Measurements from ENCODE around the gene NPDC1. TPM values are rescaled to one million over a fixed set of nuclear protein-coding genes. Genes with fewer than 3 reads are reported as not detected.
"Not testable (repeated sequence)": the region's sequence is repeated elsewhere in the genome, so short reads cannot be mapped to it uniquely, and the experiment has no call there.

The NPDC1 gene
- total RNA-seq, 1 donor, result 51.2 TPM

GRCh38 chr9:137042751-137043727, 2.9 kb downstream of the NPDC1 start:
- no peak for DNase-seq (ENCODE audit: low read depth in 2 of 3, low spot score in 2 of 3)

- no peak for DNase-seq (ENCODE audit: low read depth in 2 of 3, low spot score in 2 of 3)
Observed at GRCh38 chr9:137041124-137041523, 4.9 kb downstream of the NPDC1 start.

- DNase-seq (ENCODE audit: low read depth in 2 of 3, low spot score in 2 of 3), result no peak
Observed at GRCh38 chr9:137040568-137040967, 5.4 kb downstream of the NPDC1 start.

GRCh38 chr9:137039611-137040366, 6.2 kb downstream of the NPDC1 start:
- no peak for DNase-seq (ENCODE audit: low read depth in 2 of 3, low spot score in 2 of 3)

- DNase-seq (ENCODE audit: low read depth in 2 of 3, low spot score in 2 of 3), result no peak
Observed at GRCh38 chr9:137038916-137039315, 7.1 kb downstream of the NPDC1 start.

- no peak for DNase-seq (ENCODE audit: low read depth in 2 of 3, low spot score in 2 of 3)
Observed at GRCh38 chr9:137037483-137037882, 8.5 kb downstream of the NPDC1 start.

- DNase-seq (ENCODE audit: low read depth in 2 of 3, low spot score in 2 of 3), result no peak
Observed at GRCh38 chr9:137037035-137037434, 8.9 kb downstream of the NPDC1 start.

GRCh38 chr9:137035937-137036336, 10.0 kb downstream of the NPDC1 start:
- DNase-seq (ENCODE audit: low read depth in 2 of 3, low spot score in 2 of 3), result no peak

- DNase-seq (ENCODE audit: low read depth in 2 of 3, low spot score in 2 of 3), result no peak
Observed at GRCh38 chr9:137035507-137035834, 10.5 kb downstream of the NPDC1 start.

- DNase-seq (ENCODE audit: low read depth in 2 of 3, low spot score in 2 of 3), result peak; percentile 80 to 92 (median 88)
Observed at GRCh38 chr9:137034709-137035506, 11.1 kb downstream of the NPDC1 start.

GRCh38 chr9:137034039-137034708, 11.8 kb downstream of the NPDC1 start:
- peak in 2 of 3 donors; percentile 72 to 74 for DNase-seq (ENCODE audit: low read depth in 2 of 3, low spot score in 2 of 3)

GRCh38 chr9:137033481-137033880, 12.5 kb downstream of the NPDC1 start:
- not testable (repeated sequence) for DNase-seq (ENCODE audit: low read depth in 2 of 3, low spot score in 2 of 3)

- peak in 2 of 3 donors; percentile 69 to 77 for DNase-seq (ENCODE audit: low read depth in 2 of 3, low spot score in 2 of 3)
Observed at GRCh38 chr9:137032858-137033257, 13.1 kb downstream of the NPDC1 start.

GRCh38 chr9:137031904-137032640, 13.9 kb downstream of the NPDC1 start, which contains the start of gene FUT7:
Gene FUT7, minus strand, starts transcription at chr9:137032088. Its CDS starts 97 bp downstream, at chr9:137031991.
- DNase-seq (ENCODE audit: low read depth in 2 of 3, low spot score in 2 of 3), result peak in 2 of 3 donors; percentile 45 to 67

GRCh38 chr9:137030538-137031527, 15.1 kb downstream of the NPDC1 start:
- DNase-seq (ENCODE audit: low read depth in 2 of 3, low spot score in 2 of 3), result peak in 2 of 3 donors; percentile 87 to 93

- peak in 2 of 3 donors; percentile 50 to 52 for DNase-seq (ENCODE audit: low read depth in 2 of 3, low spot score in 2 of 3)
Observed at GRCh38 chr9:137030006-137030405, 16.0 kb downstream of the NPDC1 start.

GRCh38 chr9:137029058-137029936, 16.7 kb downstream of the NPDC1 start:
- peak in 2 of 3 donors; percentile 63 to 73 for DNase-seq (ENCODE audit: low read depth in 2 of 3, low spot score in 2 of 3)
